PFSK-1 (cell line): ENCODE measurements around the gene ERC1.

Source experiments
- POLR2AphosphoS5 ChIP-seq: IDR thresholded peaks from 2 replicates; pipeline ENCODE4 v1.6.1; 2012; ENCODE audit warnings: low read depth, mild to moderate bottlenecking, control low read depth, low read length, moderate library complexity
- REST ChIP-seq, 2 experiments: IDR thresholded peaks; 2 replicates each; pipeline versions ENCODE4 v1.6.1 to v1.8.0; 2011 to 2012; ENCODE audit warnings: low read depth in 2 of 2, low read length in 2 of 2, control low read depth in 1 of 2, inconsistent platforms in 1 of 2, mild to moderate bottlenecking in 1 of 2, moderate library complexity in 1 of 2; ENCODE audit not compliant: insufficient read depth in 1 of 2
- SIN3A ChIP-seq: IDR thresholded peaks from 2 replicates; pipeline ENCODE4 v1.6.1; 2012; ENCODE audit warnings: mild to moderate bottlenecking, low read length, moderate library complexity, borderline replicate concordance; ENCODE audit not compliant: insufficient read depth
- TAF1 ChIP-seq: IDR thresholded peaks from 2 replicates; pipeline ENCODE4 v1.6.1; 2012; ENCODE audit warnings: low read length, control low read depth, borderline replicate concordance; ENCODE audit not compliant: insufficient read depth

GRCh38 chr12:1536817-1537216 lies 545.8 kb downstream of the ERC1 start:
- no peak for TF ChIP-seq POLR2AphosphoS5
- TF ChIP-seq REST (IDR thresholded peaks at IDR 0.05; ENCODE audit: insufficient read depth in 1 of 2, low read depth in 2 of 2, low read length in 2 of 2) = no peak
- TF ChIP-seq SIN3A = no peak
- TF ChIP-seq TAF1 = no peak
